Ishikawa (cell line): ENCODE measurements around the gene ZC3H12C.

Experiments
- CEBPB ChIP-seq: IDR thresholded peaks from 2 replicates; pipeline ENCODE4 v1.6.1; 2012
- CREB1 ChIP-seq: IDR thresholded peaks from 2 replicates; pipeline ENCODE4 v1.6.1; 2012; ENCODE audit warnings: low read depth
- EGR1 ChIP-seq: IDR thresholded peaks from 2 replicates; pipeline ENCODE4 v1.6.1; 2012
- EP300 ChIP-seq: IDR thresholded peaks from 2 replicates; pipeline ENCODE4 v1.6.1; 2012; ENCODE audit warnings: borderline replicate concordance
- FOXM1 ChIP-seq: IDR thresholded peaks from 2 replicates; pipeline ENCODE4 v1.6.1; 2012; ENCODE audit warnings: low read depth, borderline replicate concordance
- NFIC ChIP-seq: IDR thresholded peaks from 2 replicates; pipeline ENCODE4 v1.6.1; 2012
- RAD21 ChIP-seq: IDR thresholded peaks from 2 replicates; pipeline ENCODE4 v1.6.1; 2012; ENCODE audit warnings: low read depth
- REST ChIP-seq: IDR thresholded peaks from 2 replicates; pipeline ENCODE4 v1.6.1; 2012; ENCODE audit warnings: low read depth, mild to moderate bottlenecking
- TAF1 ChIP-seq: IDR thresholded peaks from 2 replicates; pipeline ENCODE4 v1.6.1; 2012; ENCODE audit warnings: low read depth, mild to moderate bottlenecking
- TCF12 ChIP-seq: IDR thresholded peaks from 2 replicates; pipeline ENCODE4 v1.6.1; 2012; ENCODE audit warnings: low read depth
- TEAD4 ChIP-seq: IDR thresholded peaks from 2 replicates; pipeline ENCODE4 v1.6.1; 2012
- USF1 ChIP-seq: IDR thresholded peaks from 2 replicates; pipeline ENCODE4 v1.6.1; 2012
- YY1 ChIP-seq: IDR thresholded peaks from 2 replicates; pipeline ENCODE4 v1.6.1; 2012; ENCODE audit warnings: low read depth
- ZBTB7A ChIP-seq: IDR thresholded peaks from 2 replicates; pipeline ENCODE4 v1.6.1; 2012; ENCODE audit warnings: low read depth
- TF ChIP-seq, protein P1 (sequence below): IDR thresholded peaks from 2 replicates; pipeline ENCODE4 v1.6.1; 2012

The ZC3H12C gene

DNA sequence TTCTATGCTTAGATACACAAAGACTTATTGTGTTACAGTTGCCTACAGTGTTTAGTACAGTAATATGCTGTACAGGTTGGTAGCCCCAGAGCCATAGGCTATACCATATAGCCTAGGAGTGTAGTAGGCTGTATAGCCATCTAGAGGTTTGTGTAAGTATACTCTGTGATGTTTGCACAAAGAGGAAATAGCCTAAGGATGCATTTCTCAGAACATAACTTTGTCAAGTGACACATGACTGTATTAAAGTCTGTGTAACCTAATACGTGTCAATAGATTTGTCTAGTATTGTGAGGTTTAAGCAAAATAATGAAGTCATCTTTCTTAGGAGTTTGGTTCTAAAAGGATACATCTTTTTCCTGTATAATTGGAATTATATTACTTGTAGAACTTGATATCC, 5.5 kb downstream of the ZC3H12C start:
- TF ChIP-seq, protein P1, sequence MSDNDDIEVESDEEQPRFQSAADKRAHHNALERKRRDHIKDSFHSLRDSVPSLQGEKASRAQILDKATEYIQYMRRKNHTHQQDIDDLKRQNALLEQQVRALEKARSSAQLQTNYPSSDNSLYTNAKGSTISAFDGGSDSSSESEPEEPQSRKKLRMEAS, result no peak
- TF ChIP-seq CEBPB (no peak), CREB1 (no peak), NFIC (no peak), TCF12 (no peak), USF1 (no peak), REST (no peak), EGR1 (no peak), FOXM1 (no peak), EP300 (no peak), TAF1 (no peak), ZBTB7A (no peak), RAD21 (no peak), TEAD4 (no peak), YY1 (no peak)

DNA sequence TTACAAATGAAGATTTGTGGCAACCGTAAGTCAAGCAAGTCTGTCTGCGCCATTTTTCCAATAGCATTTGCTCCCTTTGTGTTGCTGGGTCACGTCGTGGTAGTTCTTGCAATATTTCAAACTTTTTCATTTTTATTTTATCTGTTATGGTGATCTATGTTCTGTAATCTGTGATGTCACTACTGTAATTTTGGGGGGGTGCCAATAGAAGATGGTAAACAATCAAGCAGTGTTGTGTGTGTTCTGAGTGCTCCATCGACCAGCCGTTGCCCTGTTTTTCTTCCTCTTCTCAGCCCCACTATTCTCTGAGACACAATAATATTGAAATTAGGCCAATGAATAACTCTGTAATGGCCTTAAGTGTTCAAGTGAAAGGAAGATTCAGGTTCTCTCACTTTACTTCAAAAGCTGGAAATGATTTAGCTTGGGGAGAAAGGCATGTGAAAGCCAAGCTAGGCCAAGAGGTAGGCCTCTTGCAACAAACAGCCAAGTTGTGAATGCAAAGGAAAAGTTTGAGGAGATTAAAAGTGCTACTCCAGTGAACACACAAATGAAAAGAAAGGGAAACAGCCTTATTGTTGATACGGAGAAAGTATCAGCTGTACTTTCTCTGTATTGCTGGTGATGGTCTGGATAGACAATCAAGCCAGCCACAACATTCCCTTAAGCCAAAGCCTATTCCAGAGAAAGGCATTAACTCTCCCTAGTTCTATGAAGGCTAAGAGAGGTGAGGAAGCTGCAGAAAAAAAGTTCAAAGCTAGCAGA, 7.5 kb downstream of the ZC3H12C start:
- TF ChIP-seq EP300 (no peak), TEAD4 (no peak), FOXM1 (no peak), EGR1 (no peak), CREB1 (no peak), NFIC (no peak), USF1 (no peak), TAF1 (no peak), CEBPB (no peak), ZBTB7A (no peak), TCF12 (no peak), REST (no peak), RAD21 (no peak), YY1 (no peak)
- TF ChIP-seq, protein P1, result no peak

DNA sequence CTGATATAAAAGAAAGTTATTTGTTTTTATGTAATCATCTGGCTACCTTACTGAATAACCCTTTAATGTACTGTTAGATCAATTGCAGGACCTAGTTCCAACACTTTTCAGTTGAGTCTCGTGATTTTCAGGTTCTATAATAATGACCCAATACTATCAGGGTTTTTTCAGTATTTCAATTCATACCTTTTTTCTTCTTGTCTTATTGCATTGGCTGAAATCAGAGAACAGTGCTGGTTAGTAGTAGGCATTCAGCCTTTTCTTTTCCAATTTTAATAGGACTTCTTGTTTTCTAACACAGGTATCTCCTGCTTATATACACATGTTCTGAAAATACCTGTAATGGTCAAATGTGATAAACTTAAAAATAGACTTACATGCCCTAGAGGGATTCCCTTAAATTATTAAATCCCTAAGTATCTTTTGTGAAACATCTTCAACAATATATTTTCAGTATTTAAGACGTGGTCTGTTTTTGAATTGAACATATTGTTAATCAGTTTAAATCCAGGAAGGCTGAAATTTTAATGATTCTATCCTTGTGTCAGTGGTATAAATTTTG, 13.6 kb downstream of the ZC3H12C start:
- no peak for TF ChIP-seq CREB1
- TF ChIP-seq TEAD4, result no peak
- TF ChIP-seq TCF12, result no peak
- no peak for TF ChIP-seq TAF1
- TF ChIP-seq, protein P1, result no peak
- TF ChIP-seq RAD21, result no peak
- TF ChIP-seq REST, result no peak
- TF ChIP-seq YY1, result no peak
- TF ChIP-seq NFIC, result no peak
- TF ChIP-seq CEBPB, result no peak
- TF ChIP-seq EP300, result no peak
- no peak for TF ChIP-seq FOXM1
- TF ChIP-seq USF1, result no peak
- TF ChIP-seq EGR1, result no peak
- no peak for TF ChIP-seq ZBTB7A
